Measurements from ENCODE around the gene ARSB. TPM values are rescaled to one million over a fixed set of nuclear protein-coding genes. Genes with fewer than 3 reads are reported as not detected.

The ARSB gene
- total and polyA plus RNA-seq, 9 donors: 3.1 to 10.6 (median 7.6) TPM

- peaks cover 2% of the 10 kb centered on the region for H3K4me1 ChIP-seq (ENCODE audit: insufficient read depth)
- TF ChIP-seq POLR2A (IDR thresholded peaks at IDR 0.05) (no peak), EP300 (IDR thresholded peaks at IDR 0.05) (no peak), CTCF (IDR thresholded peaks at IDR 0.05) (no peak)
- no peak for DNase-seq
- no peak overlapping the region for H3K4me3 ChIP-seq
- H3K27ac ChIP-seq: no peak overlapping the region
- WGBS, 3 donors: 93 to 98% (median 96%) methylated on average over 3 of the region's 3 CpGs
- H3K9me3 ChIP-seq: no peaks in the 10 kb centered on the region
- intact Hi-C loops (cut with DNase I): loop anchor here in 1 of 4 donors (10.0 kb wide), 1 partner anchor 393 kb away; no protein-coding TSS in a partner anchor
- H3K36me3 ChIP-seq: no peaks in the 10 kb centered on the region
- H3K27me3 ChIP-seq: no peaks in the 10 kb centered on the region
Observed at GRCh38 chr5:78927657-78928282, 57.3 kb downstream of the ARSB start.

- H3K4me3 ChIP-seq: no peak overlapping the region
- H3K36me3 ChIP-seq: no peaks in the 10 kb centered on the region
- peaks cover 2% of the 10 kb centered on the region for H3K4me1 ChIP-seq (ENCODE audit: insufficient read depth)
- intact Hi-C loops (cut with DNase I): loop anchor here in 1 of 4 donors (10.0 kb wide), 1 partner anchor 391 kb away; no protein-coding TSS in a partner anchor
- no peaks in the 10 kb centered on the region for H3K9me3 ChIP-seq
- 95 to 98% (median 95%) methylated on average over 2 of the region's 2 CpGs for WGBS, 3 donors
- no peak for DNase-seq
- H3K27me3 ChIP-seq: no peaks in the 10 kb centered on the region
- TF ChIP-seq POLR2A (IDR thresholded peaks at IDR 0.05): no peak
- no peak for TF ChIP-seq CTCF (IDR thresholded peaks at IDR 0.05)
- TF ChIP-seq EP300 (IDR thresholded peaks at IDR 0.05): no peak
- H3K27ac ChIP-seq: no peak overlapping the region
Observed at GRCh38 chr5:78926252-78926651, 58.9 kb downstream of the ARSB start.

GRCh38 chr5:78925129-78925876 is 59.8 kb downstream of the ARSB start:
- H3K27ac ChIP-seq: no peak overlapping the region
- intact Hi-C loops (cut with DNase I): loop anchor here in 1 of 4 donors (10.0 kb wide), 1 partner anchor 391 kb away; no protein-coding TSS in a partner anchor
- H3K27me3 ChIP-seq: no peaks in the 10 kb centered on the region
- TF ChIP-seq EP300 (IDR thresholded peaks at IDR 0.05): no peak
- no peak for TF ChIP-seq CTCF (IDR thresholded peaks at IDR 0.05)
- no peak for DNase-seq
- peaks cover 2% of the 10 kb centered on the region for H3K4me1 ChIP-seq (ENCODE audit: insufficient read depth)
- no peak overlapping the region for H3K4me3 ChIP-seq
- 31 to 58% (median 57%) methylated on average over 6 of the region's 6 CpGs for WGBS, 3 donors
- H3K36me3 ChIP-seq: no peaks in the 10 kb centered on the region
- no peaks in the 10 kb centered on the region for H3K9me3 ChIP-seq

- Histone ChIP-seq H3K27me3 (no peaks in the 10 kb centered on the region), H3K4me3 (no peak overlapping the region), H3K36me3 (no peaks in the 10 kb centered on the region), H3K27ac (no peak overlapping the region), H3K4me1 (ENCODE audit: insufficient read depth) (peaks cover 2% of the 10 kb centered on the region), H3K9me3 (no peaks in the 10 kb centered on the region)
- TF ChIP-seq EP300 (IDR thresholded peaks at IDR 0.05): no peak
- TF ChIP-seq POLR2A (IDR thresholded peaks at IDR 0.05): no peak
- no peak for TF ChIP-seq CTCF (IDR thresholded peaks at IDR 0.05)
- intact Hi-C loops (cut with DNase I): loop anchor here in 1 of 4 donors (10.0 kb wide), 1 partner anchor 389 kb away; no protein-coding TSS in a partner anchor
- DNase-seq: no peak
- 94 to 100% (median 95%) methylated on average over 1 of the region's 1 CpG for WGBS, 3 donors
Observed at GRCh38 chr5:78923622-78923970, 61.5 kb downstream of the ARSB start.
